Heart left ventricle (tissue), 16 donors: Measurements from ENCODE around the gene HHIP. TPM values are rescaled to one million over a fixed set of nuclear protein-coding genes. Genes with fewer than 3 reads are reported as not detected.

Source experiments
- ATAC-seq, 4 donors: fragments of 200-7000 bp; cut with Tn5 transposase; one replicate each; pipeline ENCODE4 v1.9.1; 2020 to 2022; ENCODE audit warnings: moderate library complexity in 4 of 4, mild to moderate bottlenecking in 3 of 4, moderate number of reproducible peaks in 1 of 4
- DNase-seq, 5 donors: peaks; one replicate each; pipeline ENCODE4 v3.0.0-alpha.2; 2020
- H3K27ac ChIP-seq, 12 donors: fragments of 200-600 bp; sonication (generic) in 4 of 12; one replicate each; pipeline versions ENCODE4 v1.5.0 to v1.8.0; 2016 to 2022; ENCODE audit warnings: mild to moderate bottlenecking in 2 of 12
- H3K27me3 ChIP-seq, 9 donors: fragments of 200-600 bp; sonication (generic) in 2 of 9; one replicate each; pipeline versions ENCODE4 v1.5.1 to v1.8.0; 2016 to 2022; ENCODE audit warnings: mild to moderate bottlenecking in 3 of 9
- H3K36me3 ChIP-seq, 9 donors: fragments of 200-600 bp; sonication (generic) in 2 of 9; one replicate each; pipeline versions ENCODE4 v1.5.0 to v1.8.0; 2018 to 2022; ENCODE audit warnings: mild to moderate bottlenecking in 2 of 9
- H3K4me1 ChIP-seq, 12 donors: fragments of 200-600 bp; sonication (generic) in 4 of 12; one replicate each; pipeline versions ENCODE4 v1.5.0 to v1.8.0; 2016 to 2022; ENCODE audit warnings: mild to moderate bottlenecking in 3 of 12
- H3K4me3 ChIP-seq, 12 donors: fragments of 200-600 bp; sonication (generic) in 4 of 12; one replicate each; pipeline versions ENCODE4 v1.5.0 to v1.8.0; 2017 to 2022; ENCODE audit warnings: mild to moderate bottlenecking in 9 of 12, moderate library complexity in 4 of 12
- H3K9me3 ChIP-seq, 12 donors: fragments of 200-600 bp; sonication (generic) in 4 of 12; one replicate each; pipeline versions ENCODE4 v1.5.0 to v1.8.0; 2016 to 2022; ENCODE audit warnings: mild to moderate bottlenecking in 1 of 12
- POLR2A ChIP-seq, 2 donors: fragments of 450-650 bp; IDR thresholded peaks; one replicate each; pipeline ENCODE4 v1.6.1; 2017; ENCODE audit warnings: antibody characterized with exemption in 2 of 2, mild to moderate bottlenecking in 2 of 2, moderate library complexity in 2 of 2
- WGBS, 4 donors: extraction: QIAGEN DNeasy Blood & Tissue Kit in 2 of 4; methylation state at CpG; one replicate each; pipeline versions ENCODE4 v1.1.5 to v1.1.7; 2013 to 2018; 5-methylcytosine and 5-hydroxymethylcytosine counted together
- intact Hi-C, 10 donors: fragments of 100-400 bp; cut with DNase I; formaldehyde crosslinking; loops; one replicate each; pipeline versions ENCODE4 v1.11.1 to v1.14.2; 2022
- polyA plus RNA-seq, 2 donors: library from polyadenylated mRNA; stranded (reverse); fragments of 200-250 nt; gene quantifications; one replicate each; pipeline ENCODE4 v1.2.3, GENCODE V29; 2013
- total RNA-seq, 9 donors: library from RNA; depleted of rRNA in 2 of 9; stranded (reverse); fragments of >200 nt in 2 of 9; fragmentation: NEBNext Ultra II Directional in 3 of 9; extraction: Animal tissue kit (Norgen Biotek cat#: 25700) in 3 of 9; gene quantifications; one replicate each; pipeline versions ENCODE4 v1.1.0 to v1.2.4, GENCODE V29; 2016 to 2023
- TF ChIP-seq, protein P1 (sequence below), 12 donors: fragments of 200-600 bp; sonication (generic) in 4 of 12; IDR thresholded peaks; one replicate each; pipeline versions ENCODE4 v1.5.0 to v1.8.0; 2018 to 2022; ENCODE audit warnings: antibody characterized with exemption in 12 of 12, mild to moderate bottlenecking in 5 of 12
- donor health status: ischemic (EF 13 %, LVEDD 7.1; RV severe dilation, severe dysfunction).
- donor health status: healthy with polysubstance abuse.
- donor health status: DM: no; HTN: yes; CAD: no.
- donor health status: DM: no; HTN: no; CAD: no.
- donor health status: ischemic (EF 25% LVEDD 6.9; RV normal size, moderate dysfunction).
- donor health status: ischemic (EF 25% LVEDD 5.7; RV mildly dilated, moderate dysfunction).
- donor health status: healthy.
- donor health status: DM: yes; HTN: yes; CAD: no.
- donor health status: ischemic (EF 35%, LVEDD 5.7; RV mildly dilated, moderate dysfunction).
- donor health status: nonischemic (EF 11% LVEDD 7.7; RV severe dilation, severe dysfunction).
- donor health status: DM: yes; HTN: yes; CAD: no.
- donor health status: PGD.
- donor health status: ischemic (EF 29% LVEDD 5.4; RV normal size, mild dysfunction).
- donor health status: nonischemic (EF 23%, LVEDD 6.1; RV moderate dilation, normal function).

Gene HHIP
- total and polyA plus RNA-seq, 11 donors: 0.04 to 3.8 (median 0.05) TPM; not detected in 6

DNA sequence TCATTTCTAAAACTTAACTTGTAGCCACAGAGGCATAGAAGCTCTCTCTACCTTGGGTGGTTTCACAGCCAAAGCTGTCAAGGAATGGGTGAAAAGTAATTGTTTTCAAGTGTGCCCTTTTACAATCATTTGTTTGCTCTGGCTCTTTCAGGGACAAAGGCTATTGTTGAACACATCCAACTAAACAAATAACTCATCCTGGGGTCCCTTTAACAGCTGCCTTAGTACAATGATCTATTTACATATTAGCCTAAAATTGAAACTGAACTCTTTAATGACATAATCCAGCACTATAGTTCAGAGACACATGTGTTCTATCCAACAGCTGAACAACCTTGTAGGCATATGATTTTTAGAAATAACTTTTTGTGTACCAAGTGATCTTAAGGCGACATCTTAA is 3.7 kb downstream of the HHIP start:
- Histone ChIP-seq H3K4me3 (no peak overlapping the region), H3K27ac (no peak overlapping the region), H3K36me3 (no peaks in the 10 kb centered on the region), H3K27me3 (peaks cover 6 to 52% (median 34%) of the 10 kb centered on the region in 9 donors), H3K4me1 (peaks cover 0 to 27% (median 8%) of the 10 kb centered on the region in 12 donors), H3K9me3 (no peaks in the 10 kb centered on the region)
- ATAC-seq: no peak
- DNase-seq: no peak
- 91 to 100% (median 93%) methylated on average over 1 of the region's 1 CpG for WGBS, 4 donors
- no peak for TF ChIP-seq POLR2A (IDR thresholded peaks at IDR 0.05)
- TF ChIP-seq, protein P1, sequence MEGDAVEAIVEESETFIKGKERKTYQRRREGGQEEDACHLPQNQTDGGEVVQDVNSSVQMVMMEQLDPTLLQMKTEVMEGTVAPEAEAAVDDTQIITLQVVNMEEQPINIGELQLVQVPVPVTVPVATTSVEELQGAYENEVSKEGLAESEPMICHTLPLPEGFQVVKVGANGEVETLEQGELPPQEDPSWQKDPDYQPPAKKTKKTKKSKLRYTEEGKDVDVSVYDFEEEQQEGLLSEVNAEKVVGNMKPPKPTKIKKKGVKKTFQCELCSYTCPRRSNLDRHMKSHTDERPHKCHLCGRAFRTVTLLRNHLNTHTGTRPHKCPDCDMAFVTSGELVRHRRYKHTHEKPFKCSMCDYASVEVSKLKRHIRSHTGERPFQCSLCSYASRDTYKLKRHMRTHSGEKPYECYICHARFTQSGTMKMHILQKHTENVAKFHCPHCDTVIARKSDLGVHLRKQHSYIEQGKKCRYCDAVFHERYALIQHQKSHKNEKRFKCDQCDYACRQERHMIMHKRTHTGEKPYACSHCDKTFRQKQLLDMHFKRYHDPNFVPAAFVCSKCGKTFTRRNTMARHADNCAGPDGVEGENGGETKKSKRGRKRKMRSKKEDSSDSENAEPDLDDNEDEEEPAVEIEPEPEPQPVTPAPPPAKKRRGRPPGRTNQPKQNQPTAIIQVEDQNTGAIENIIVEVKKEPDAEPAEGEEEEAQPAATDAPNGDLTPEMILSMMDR (IDR thresholded peaks at IDR 0.05): no peak
- intact Hi-C loops: no loop called here

DNA sequence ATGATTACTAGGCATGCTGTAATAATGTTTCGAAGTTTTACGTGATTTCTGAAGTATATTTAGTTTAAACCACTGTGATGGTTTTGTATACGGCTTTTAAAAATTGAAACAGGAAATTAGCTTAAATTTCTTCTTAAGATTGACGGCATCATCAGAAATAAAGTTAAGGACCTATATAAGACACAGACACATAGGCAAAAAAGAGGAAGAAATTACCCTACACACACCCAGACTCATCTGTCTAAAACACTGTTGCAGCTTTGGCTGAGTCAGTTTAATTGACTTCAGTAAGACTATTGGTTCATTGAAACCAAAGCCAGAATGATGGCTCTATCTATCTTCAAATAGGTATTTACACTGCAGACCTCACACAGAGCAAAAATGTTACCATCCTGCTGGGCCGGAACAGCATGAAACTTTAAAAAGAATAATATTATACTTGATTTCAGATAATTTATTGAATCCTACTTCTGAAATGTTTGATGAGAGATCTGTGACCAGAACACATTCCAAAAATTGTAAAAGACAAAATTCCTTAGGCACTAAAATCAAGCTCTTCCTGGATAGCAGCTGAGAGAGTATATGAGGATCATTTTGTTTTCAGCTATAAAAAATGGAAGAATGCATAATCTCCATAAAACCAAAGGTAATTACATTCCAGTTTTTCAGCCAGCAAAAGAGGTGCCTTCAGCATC is 4.5 kb downstream of the HHIP start:
- no peak for DNase-seq

DNA sequence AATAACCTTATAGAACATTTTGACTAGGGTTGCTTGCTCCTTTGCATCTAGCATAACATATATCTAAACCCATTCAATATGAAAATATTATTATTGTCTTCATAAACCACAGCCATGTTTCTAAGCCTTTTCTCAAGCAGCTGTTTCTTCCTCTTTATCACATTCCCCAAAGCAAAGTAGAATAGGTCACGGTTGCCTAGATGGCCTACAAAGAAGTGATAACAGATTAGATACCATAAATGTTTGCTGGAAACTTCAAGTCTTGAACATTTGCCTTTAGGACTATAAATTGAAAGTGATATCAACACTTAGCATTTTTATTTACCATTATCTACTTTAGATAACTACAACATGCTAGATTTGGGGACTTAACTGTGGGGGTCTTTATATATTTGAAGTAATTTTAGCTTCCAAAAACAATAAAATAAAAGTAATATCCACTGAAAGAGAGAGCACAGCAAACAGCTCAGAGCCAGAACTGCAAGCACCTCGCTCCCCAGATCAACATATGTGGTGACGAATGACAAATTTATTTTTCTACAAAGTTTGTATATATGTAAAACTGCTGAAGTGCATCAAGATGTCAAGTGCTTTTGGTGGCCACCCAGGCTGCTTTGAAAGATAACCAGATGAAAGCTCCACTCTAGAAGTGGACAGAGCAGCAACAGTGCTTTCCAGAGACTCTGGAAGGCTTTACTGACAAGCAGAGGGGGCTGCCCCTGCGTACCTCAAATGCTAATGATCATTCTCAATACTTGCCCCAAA is 8.0 kb downstream of the HHIP start:
- Histone ChIP-seq H3K4me3 (no peak overlapping the region), H3K4me1 (no peaks in the 10 kb centered on the region), H3K36me3 (no peaks in the 10 kb centered on the region), H3K27me3 (peaks cover 0 to 18% (median 0%) of the 10 kb centered on the region in 9 donors), H3K27ac (no peak overlapping the region), H3K9me3 (no peaks in the 10 kb centered on the region)
- ATAC-seq: no peak
- intact Hi-C loops: no loop called here
- 74 to 86% (median 80%) methylated on average over 4 of the region's 4 CpGs for WGBS, 4 donors
- TF ChIP-seq POLR2A (IDR thresholded peaks at IDR 0.05): no peak
- TF ChIP-seq, protein P1 (IDR thresholded peaks at IDR 0.05): no peak
- DNase-seq: no peak

More for the DNA sequence above, 4.5 kb downstream of the HHIP start:
- TF ChIP-seq, protein P1 (IDR thresholded peaks at IDR 0.05): no peak
- no peak for TF ChIP-seq POLR2A (IDR thresholded peaks at IDR 0.05)
- Histone ChIP-seq H3K36me3 (no peaks in the 10 kb centered on the region), H3K4me1 (peaks cover 0 to 22% (median 8%) of the 10 kb centered on the region in 12 donors), H3K4me3 (no peak overlapping the region), H3K27ac (no peak overlapping the region), H3K9me3 (no peaks in the 10 kb centered on the region), H3K27me3 (peaks cover 6 to 51% (median 30%) of the 10 kb centered on the region in 9 donors)
- 84 to 94% (median 92%) methylated on average over 5 of the region's 5 CpGs for WGBS, 4 donors
- no peak for ATAC-seq
- intact Hi-C loops: no loop called here

DNA sequence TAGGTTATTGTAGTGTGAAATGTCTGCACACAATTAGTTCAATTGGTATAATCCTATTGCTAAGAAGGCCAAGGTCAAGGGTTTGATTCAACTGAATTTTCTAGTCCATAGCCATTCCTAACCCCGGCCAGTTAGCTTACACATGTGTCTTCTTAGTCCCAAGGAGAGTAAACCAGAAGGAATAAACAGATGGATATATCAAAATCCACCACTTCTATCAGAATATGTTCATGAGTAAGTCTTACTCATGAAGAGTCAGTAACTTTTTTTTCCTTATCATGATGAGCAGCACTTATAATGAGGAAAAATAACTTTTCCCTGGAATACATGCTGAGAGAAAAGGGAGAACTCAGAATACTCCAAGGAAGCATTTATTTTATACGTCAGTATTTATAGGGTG is 9.5 kb downstream of the HHIP start:
- TF ChIP-seq, protein P1 (IDR thresholded peaks at IDR 0.05): no peak
- no peak for TF ChIP-seq POLR2A (IDR thresholded peaks at IDR 0.05)
- Histone ChIP-seq H3K9me3 (no peaks in the 10 kb centered on the region), H3K27ac (no peak overlapping the region), H3K36me3 (no peaks in the 10 kb centered on the region), H3K4me3 (no peak overlapping the region), H3K27me3 (peaks cover 0 to 5% (median 0%) of the 10 kb centered on the region in 9 donors), H3K4me1 (no peaks in the 10 kb centered on the region)
- 91 to 98% (median 95%) methylated on average over 2 of the region's 2 CpGs for WGBS, 4 donors
- ATAC-seq (no peak), DNase-seq (no peak)
- intact Hi-C loops: no loop called here
